ENCODE measurements around the gene CENPN.

CENPN gene

DNA sequence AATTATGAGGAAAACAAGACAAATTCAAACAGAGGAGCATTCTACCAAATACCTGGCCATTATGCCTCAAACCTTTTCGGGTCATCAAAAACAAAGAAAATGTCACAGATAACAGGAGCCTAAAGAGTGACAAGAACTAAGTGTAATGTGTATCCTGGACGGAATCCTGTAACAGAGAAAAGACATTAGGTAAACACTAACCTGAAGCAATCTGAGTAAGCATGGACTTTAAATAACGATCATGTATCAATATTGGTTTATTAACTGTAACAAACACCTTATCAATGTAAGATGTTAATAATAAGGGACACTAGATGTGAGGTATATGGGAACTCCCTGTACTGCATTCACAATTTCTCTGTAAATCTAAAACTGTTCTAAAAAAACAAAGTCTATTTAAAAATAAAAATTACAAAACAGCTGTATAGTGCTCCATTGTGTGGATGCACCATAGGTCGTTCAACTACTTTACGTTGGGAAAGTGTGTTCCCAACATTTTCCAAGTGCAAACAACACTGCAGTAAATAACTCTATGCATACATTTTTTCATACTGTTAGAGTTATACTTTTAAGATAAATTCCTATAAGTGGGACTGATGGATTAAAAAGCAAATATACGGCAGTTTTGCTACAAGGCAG is 15.1 kb upstream of the CENPN start:
- TF ChIP-seq, protein P1, sequence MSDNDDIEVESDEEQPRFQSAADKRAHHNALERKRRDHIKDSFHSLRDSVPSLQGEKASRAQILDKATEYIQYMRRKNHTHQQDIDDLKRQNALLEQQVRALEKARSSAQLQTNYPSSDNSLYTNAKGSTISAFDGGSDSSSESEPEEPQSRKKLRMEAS (IDR thresholded peaks at IDR 0.05; ENCODE audit: low read depth, low read length), result no peak
- TF ChIP-seq POLR2A (IDR thresholded peaks at IDR 0.05; ENCODE audit: extremely low read depth, insufficient read length) (no peak), CTCF (IDR thresholded peaks at IDR 0.05; ENCODE audit: low read depth, low read length) (no peak), MYC (IDR thresholded peaks at IDR 0.05; ENCODE audit: low read depth, low read length) (no peak)
- no peak overlapping the region for H3K4me3 ChIP-seq (ENCODE audit: low read depth, low read length)
- DNase-seq (ENCODE audit: low read depth), result no peak

- no peak overlapping the region for H3K4me3 ChIP-seq (ENCODE audit: low read depth, low read length)
- TF ChIP-seq POLR2A (IDR thresholded peaks at IDR 0.05; ENCODE audit: extremely low read depth, insufficient read length), result no peak
- TF ChIP-seq MYC (IDR thresholded peaks at IDR 0.05; ENCODE audit: low read depth, low read length), result no peak
- TF ChIP-seq, protein P1 (IDR thresholded peaks at IDR 0.05; ENCODE audit: low read depth, low read length), result no peak
- TF ChIP-seq CTCF (IDR thresholded peaks at IDR 0.05; ENCODE audit: low read depth, low read length), result no peak
- DNase-seq (ENCODE audit: low read depth), result no peak
Measured at GRCh38 chr16:80992676-80993293, 14.2 kb upstream of the CENPN start.

GRCh38 chr16:80993307-80993706 is 13.7 kb upstream of the CENPN start:
- no peak for DNase-seq (ENCODE audit: low read depth)

GRCh38 chr16:80993834-80994233 is 13.2 kb upstream of the CENPN start:
- no peak for DNase-seq (ENCODE audit: low read depth)
- TF ChIP-seq POLR2A (IDR thresholded peaks at IDR 0.05; ENCODE audit: extremely low read depth, insufficient read length) (no peak), MYC (IDR thresholded peaks at IDR 0.05; ENCODE audit: low read depth, low read length) (no peak), CTCF (IDR thresholded peaks at IDR 0.05; ENCODE audit: low read depth, low read length) (no peak)
- TF ChIP-seq, protein P1 (IDR thresholded peaks at IDR 0.05; ENCODE audit: low read depth, low read length), result no peak
- no peak overlapping the region for H3K4me3 ChIP-seq (ENCODE audit: low read depth, low read length)

More at GRCh38 chr16:80993307-80993706, 13.7 kb upstream of the CENPN start:
- no peak overlapping the region for H3K4me3 ChIP-seq (ENCODE audit: low read depth, low read length)
- no peak for TF ChIP-seq MYC (IDR thresholded peaks at IDR 0.05; ENCODE audit: low read depth, low read length)
- TF ChIP-seq, protein P1 (IDR thresholded peaks at IDR 0.05; ENCODE audit: low read depth, low read length), result no peak

DNA sequence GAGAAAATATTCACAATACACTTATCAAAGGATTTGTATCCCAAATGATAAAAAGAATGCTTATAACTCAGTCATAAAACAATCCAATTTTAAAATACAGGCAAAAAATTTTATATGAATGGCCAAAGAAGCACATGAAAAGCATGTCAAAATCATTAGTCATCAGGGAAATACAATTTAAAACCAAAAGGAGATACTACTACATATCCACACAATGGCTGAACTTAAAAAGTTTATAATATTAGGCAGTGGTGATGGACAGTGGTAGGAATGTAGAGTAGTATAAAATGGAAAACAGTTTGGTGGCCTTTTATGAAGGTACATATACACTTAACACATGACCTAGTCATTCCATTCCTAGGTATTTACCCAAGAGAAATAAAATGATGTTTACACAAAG is 12.6 kb upstream of the CENPN start:
- TF ChIP-seq, protein P1 (IDR thresholded peaks at IDR 0.05; ENCODE audit: low read depth, low read length), result no peak
- TF ChIP-seq CTCF (IDR thresholded peaks at IDR 0.05; ENCODE audit: low read depth, low read length) (no peak), MYC (IDR thresholded peaks at IDR 0.05; ENCODE audit: low read depth, low read length) (no peak), POLR2A (IDR thresholded peaks at IDR 0.05; ENCODE audit: extremely low read depth, insufficient read length) (no peak)
- no peak overlapping the region for H3K4me3 ChIP-seq (ENCODE audit: low read depth, low read length)
- no peak for DNase-seq (ENCODE audit: low read depth)

- DNase-seq (ENCODE audit: low read depth), result no peak
- TF ChIP-seq MYC (IDR thresholded peaks at IDR 0.05; ENCODE audit: low read depth, low read length) (no peak), CTCF (IDR thresholded peaks at IDR 0.05; ENCODE audit: low read depth, low read length) (no peak), POLR2A (IDR thresholded peaks at IDR 0.05; ENCODE audit: extremely low read depth, insufficient read length) (no peak)
- TF ChIP-seq, protein P1 (IDR thresholded peaks at IDR 0.05; ENCODE audit: low read depth, low read length), result no peak
- H3K4me3 ChIP-seq (ENCODE audit: low read depth, low read length), result no peak overlapping the region
Measured at GRCh38 chr16:80996688-80997138, 10.3 kb upstream of the CENPN start.

All from NB4 (cell line).